H1 (cell line): Measurements from ENCODE around the gene ARAP2. TPM values are rescaled to one million over a fixed set of nuclear protein-coding genes. Genes with fewer than 3 reads are reported as not detected.

Experiments
- CTCF ChIA-PET: fragments of 300-600 bp; sonication (Branson Sonifier 250); formaldehyde crosslinking; loops from one replicate; lab custom pipeline; 2021; ENCODE audit not compliant: partially characterized antibody; lab: Charles Lee
- POLR2A ChIA-PET: fragments of 300-600 bp; sonication (Branson Sonifier 250); formaldehyde crosslinking; loops from one replicate; lab custom pipeline; 2021; ENCODE audit warnings: inconsistent platforms; ENCODE audit not compliant: partially characterized antibody; lab: Charles Lee
- DNase-seq, 2 experiments: peaks; one replicate each; pipeline versions ENCODE4 v3.0.0 to v3.0.0-alpha.2; 2010 to 2022; ENCODE audit warnings: low spot score in 2 of 2, low read depth in 1 of 2, mixed read lengths in 1 of 2
- FAIRE-seq: peaks from 2 replicates; lab custom pipeline; 2011; peaks lifted over from hg19 to GRCh38; lab: Jason Lieb, UNC
- H2AFZ ChIP-seq: 2 replicates; pipeline ENCODE4 v1.8.1; 2012; ENCODE audit warnings: low read length, inconsistent platforms
- H2AK5ac ChIP-seq: 2 replicates; pipeline ENCODE4 v1.6.1; 2013; ENCODE audit warnings: low read depth, low read length
- H2BK120ac ChIP-seq: replicated peaks from 2 replicates; pipeline ENCODE3; 2013; ENCODE audit warnings: low read depth, low read length, inconsistent platforms
- H2BK12ac ChIP-seq: 2 replicates; pipeline ENCODE4 v1.6.1; 2013; ENCODE audit warnings: low read depth, low read length
- H2BK15ac ChIP-seq: 2 replicates; pipeline ENCODE4 v1.6.1; 2013; ENCODE audit warnings: low read length
- H2BK20ac ChIP-seq: 2 replicates; pipeline ENCODE4 v1.6.1; 2013; ENCODE audit warnings: low read length
- H2BK5ac ChIP-seq: 2 replicates; pipeline ENCODE4 v1.6.1; 2013; ENCODE audit warnings: low read depth, low read length
- H3K14ac ChIP-seq: 2 replicates; pipeline ENCODE4 v1.6.1; 2013; ENCODE audit warnings: inconsistent platforms; ENCODE audit not compliant: insufficient read length
- H3K18ac ChIP-seq: 2 replicates; pipeline ENCODE4 v1.6.1; 2013; ENCODE audit warnings: low read length; ENCODE audit errors: extremely low read depth
- H3K23ac ChIP-seq: 2 replicates; pipeline ENCODE4 v1.6.1; 2013; ENCODE audit warnings: inconsistent platforms; ENCODE audit not compliant: insufficient read length
- H3K23me2 ChIP-seq: 2 replicates; pipeline ENCODE4 v1.6.1; 2013; ENCODE audit warnings: low read depth, low read length
- H3K27ac ChIP-seq: 2 replicates; pipeline ENCODE4 v1.6.1; 2011; ENCODE audit warnings: low read depth, low read length, inconsistent platforms
- H3K27me3 ChIP-seq, 4 experiments: replicated peaks in 1 of 4; 1 replicate in 1 of 4; 2 replicates in 3 of 4; pipeline versions ENCODE4 v1.6.1 to v1.8.1; 2011 to 2013; ENCODE audit warnings: low read length in 3 of 4, mild to moderate bottlenecking in 3 of 4, inconsistent platforms in 2 of 4, mixed read lengths in 2 of 4, moderate library complexity in 1 of 4; ENCODE audit not compliant: control insufficient read depth in 3 of 4, insufficient read depth in 3 of 4; ENCODE audit errors: extremely low read depth in 1 of 4
- H3K36me3 ChIP-seq, 4 experiments: 2 replicates each; pipeline versions ENCODE4 v1.6.1 to v1.8.1; 2011 to 2013; ENCODE audit warnings: mild to moderate bottlenecking in 4 of 4, low read length in 3 of 4, moderate library complexity in 2 of 4, control low read depth in 1 of 4, inconsistent platforms in 1 of 4; ENCODE audit not compliant: insufficient read depth in 4 of 4, control insufficient read depth in 2 of 4
- H3K4ac ChIP-seq: replicated peaks from 2 replicates; pipeline ENCODE3; 2013; ENCODE audit warnings: low read length, low read depth, mixed read lengths, inconsistent platforms; ENCODE audit not compliant: insufficient read length
- H3K4me1 ChIP-seq, 4 experiments: replicated peaks in 1 of 4; 1 replicate in 1 of 4; 2 replicates in 3 of 4; pipeline versions ENCODE4 v1.6.1 to v1.8.1; 2011 to 2013; ENCODE audit warnings: low read length in 3 of 4, inconsistent platforms in 2 of 4, mixed read lengths in 1 of 4; ENCODE audit not compliant: insufficient read depth in 4 of 4, control insufficient read depth in 3 of 4
- H3K4me2 ChIP-seq, 2 experiments: 2 replicates each; pipeline versions ENCODE4 v1.6.1 to v1.8.1; 2011 to 2013; ENCODE audit warnings: low read depth in 2 of 2, low read length in 2 of 2, control low read depth in 1 of 2, inconsistent platforms in 1 of 2, mild to moderate bottlenecking in 1 of 2; ENCODE audit not compliant: insufficient read depth in 1 of 2
- H3K4me3 ChIP-seq, 4 experiments: fragments of 200-600, 300-600 bp in 1 of 4; sonication (generic), shearing (Covaris generic), sonication (Bioruptor Twin) in 1 of 4; 2 replicates each; pipeline versions ENCODE4 v1.5.1 to v1.8.1; 2011 to 2016; ENCODE audit warnings: low read length in 4 of 4, low read depth in 3 of 4, control low read depth in 2 of 4, inconsistent platforms in 2 of 4, mild to moderate bottlenecking in 2 of 4, mixed read lengths in 1 of 4, moderate library complexity in 1 of 4; ENCODE audit not compliant: insufficient read depth in 2 of 4; ENCODE audit errors: extremely low read depth in 1 of 4
- H3K56ac ChIP-seq: replicated peaks from 2 replicates; pipeline ENCODE3; 2013; ENCODE audit warnings: low read depth, mild to moderate bottlenecking, mixed read lengths, low read length, inconsistent platforms; ENCODE audit not compliant: insufficient read length
- H3K79me1 ChIP-seq: 2 replicates; pipeline ENCODE4 v1.6.1; 2013; ENCODE audit warnings: low read depth, low read length, control low read depth
- H3K79me2 ChIP-seq, 2 experiments: 2 replicates each; pipeline versions ENCODE4 v1.6.1 to v1.8.1; 2012 to 2013; ENCODE audit warnings: low read length in 2 of 2, mild to moderate bottlenecking in 2 of 2, inconsistent platforms in 1 of 2; ENCODE audit not compliant: insufficient read depth in 2 of 2, control insufficient read depth in 1 of 2
- H3K9ac ChIP-seq, 4 experiments: replicated peaks in 1 of 4; 1 replicate in 1 of 4; 2 replicates in 3 of 4; pipeline versions ENCODE4 v1.6.1 to v1.8.1; 2011 to 2013; ENCODE audit warnings: low read depth in 3 of 4, low read length in 3 of 4, control low read depth in 2 of 4, mild to moderate bottlenecking in 2 of 4, moderate library complexity in 2 of 4, inconsistent platforms in 1 of 4; ENCODE audit errors: extremely low read depth in 1 of 4
- H3K9me3 ChIP-seq, 2 experiments: 2 replicates each; pipeline versions ENCODE4 v1.6.1 to v1.8.1; 2012 to 2013; ENCODE audit warnings: mild to moderate bottlenecking in 2 of 2, moderate library complexity in 2 of 2, control low read depth in 1 of 2, inconsistent platforms in 1 of 2, low read depth in 1 of 2, low read length in 1 of 2, mixed read lengths in 1 of 2; ENCODE audit not compliant: insufficient read depth in 2 of 2
- H4K20me1 ChIP-seq, 2 experiments: replicated peaks in 1 of 2; 2 replicates each; pipeline versions ENCODE3 to v1.8.1; 2011 to 2013; ENCODE audit warnings: inconsistent platforms in 2 of 2, low read length in 2 of 2, mild to moderate bottlenecking in 1 of 2; ENCODE audit not compliant: insufficient read depth in 2 of 2, control insufficient read depth in 1 of 2
- H4K5ac ChIP-seq: 2 replicates; pipeline ENCODE4 v1.6.1; 2013; ENCODE audit warnings: low read length, low read depth, mixed read lengths, inconsistent platforms; ENCODE audit not compliant: insufficient read length
- H4K8ac ChIP-seq: 2 replicates; pipeline ENCODE4 v1.8.0; 2013; ENCODE audit warnings: mild to moderate bottlenecking, moderate library complexity, low read length, inconsistent platforms; ENCODE audit not compliant: insufficient read depth; ENCODE audit errors: extremely low read depth
- H4K91ac ChIP-seq: replicated peaks from 2 replicates; pipeline ENCODE3; 2013; ENCODE audit warnings: low read length, mixed read lengths, inconsistent platforms; ENCODE audit not compliant: insufficient read length
- CEBPB ChIP-seq: IDR thresholded peaks from 2 replicates; pipeline ENCODE4 v1.6.1; 2012; ENCODE audit warnings: low read depth, low read length
- CREB1 ChIP-seq: IDR thresholded peaks from 2 replicates; pipeline ENCODE4 v1.6.1; 2012; ENCODE audit warnings: inconsistent platforms
- CTCF ChIP-seq, 3 experiments: IDR thresholded peaks; 1 replicate in 2 of 3; 2 replicates in 1 of 3; pipeline versions ENCODE4 v1.5.1 to v1.6.1; 2011; ENCODE audit warnings: low read length in 3 of 3, mild to moderate bottlenecking in 3 of 3, inconsistent platforms in 2 of 3, low read depth in 1 of 3, moderate library complexity in 1 of 3; ENCODE audit not compliant: insufficient read depth in 1 of 3; ENCODE audit errors: control extremely low read depth in 1 of 3
- FOSL1 ChIP-seq: IDR thresholded peaks from 2 replicates; pipeline ENCODE4 v1.6.1; 2011; ENCODE audit warnings: mild to moderate bottlenecking, low read depth, low read length, moderate library complexity; ENCODE audit not compliant: insufficient read depth
- GTF2F1 ChIP-seq: IDR thresholded peaks from 2 replicates; pipeline ENCODE4 v1.6.1; 2012; ENCODE audit warnings: low read depth, low read length, improper control_type of control experiment, borderline replicate concordance
- WGBS, 2 experiments: shearing (Covaris generic) in 1 of 2; methylation state at CpG; one replicate each; pipeline versions ENCODE4 v1.1.6 to v1.1.7; 2013 to 2015; ENCODE audit warnings: low lambda C conversion rate in 2 of 2, mixed read lengths in 2 of 2, inconsistent platforms in 1 of 2, low coverage in 1 of 2, missing lambda C conversion rate in 1 of 2; ENCODE audit not compliant: insufficient replicate concordance in 2 of 2, insufficient coverage in 1 of 2, insufficient read length in 1 of 2; ENCODE audit errors: extremely low coverage in 1 of 2, missing lambda C conversion rate in 1 of 2; 5-methylcytosine and 5-hydroxymethylcytosine counted together
- polyA plus RNA-seq, 7 experiments: library from polyadenylated mRNA; depleted of rRNA in 3 of 7; stranded (reverse) in 5 of 7; unstranded in 2 of 7; fragments of >200 nt in 5 of 7; fragments of 200-250 nt in 2 of 7; gene quantifications; 1 replicate in 5 of 7; 2 replicates in 1 of 7; 4 replicates in 1 of 7; pipeline versions ENCODE4 v1.2.1 to v1.2.3, GENCODE V29; 2011 to 2013; ENCODE audit warnings: missing spikeins in 2 of 7, mixed read lengths in 2 of 7
- total RNA-seq: library from RNA; stranded (reverse); fragmentation: NEBNext Ultra II Directional; extraction: Animal tissue kit (Norgen Biotek cat#: 25700); gene quantifications from 2 replicates; pipeline ENCODE4 v1.2.1, GENCODE V29; 2021

ARAP2 gene
- total and polyA plus RNA-seq, 2 of the 8 experiments (the other 6 are each of a cell fraction or from before 2014, with no cell fraction given) = 0.15 to 2.3 TPM

- Histone ChIP-seq H3K79me2 (no peaks in the 10 kb centered on the region), H2BK120ac (no peak overlapping the region), H3K4me3 (no peak overlapping the region), H3K4me1 (no peaks in the 10 kb centered on the region; a peak in 1 of 7 replicates), H3K4me2 (no peak overlapping the region), H3K14ac (no peak overlapping the region), H3K27me3 (no peaks in the 10 kb centered on the region), H2BK15ac (no peak overlapping the region), H3K36me3 (no peaks in the 10 kb centered on the region), H3K4ac (no peak overlapping the region), H3K18ac (no peak overlapping the region), H2AFZ (no peak overlapping the region; the same call in 1 of the 2 replicates), H3K79me1 (no peaks in the 10 kb centered on the region), H2AK5ac (no peak overlapping the region), H2BK20ac (no peak overlapping the region), H4K5ac (no peak overlapping the region), H2BK12ac (no peak overlapping the region), H3K23me2 (no peaks in the 10 kb centered on the region), H3K23ac (no peak overlapping the region), H3K27ac (no peak overlapping the region), H3K9me3 (no peaks in the 10 kb centered on the region), H4K91ac (no peak overlapping the region), H2BK5ac (no peak overlapping the region), H3K56ac (no peak overlapping the region), H4K20me1 (no peaks in the 10 kb centered on the region), H3K9ac (no peak overlapping the region), H4K8ac (no peak overlapping the region)
- 95% methylated on average over 1 of the region's 1 CpG; no CpG with 5 or more reads in 1 of the 2 experiments for WGBS, 2 experiments
- FAIRE-seq (no peak), DNase-seq (no peak)
- POLR2A ChIA-PET = no interaction called here
- CTCF ChIA-PET = no interaction called here
- TF ChIP-seq CTCF (IDR thresholded peaks at IDR 0.05; ENCODE audit: control extremely low read depth in 1 of 3, insufficient read depth in 1 of 3, low read depth in 1 of 3, low read length in 3 of 3) (no peak), CEBPB (no peak), FOSL1 (no peak), CREB1 (no peak), GTF2F1 (no peak)
These were observed 188.2 kb downstream of the ARAP2 start for GRCh38 chr4:36056136-36056535.
